HEK293 (cell line): ENCODE results near the gene CPNE4.
A peak's percentile ranks its signal among the peaks of the same experiment; 100 is the strongest.

Source experiments
- CTCF ChIA-PET: fragments of 350-600 bp; formaldehyde crosslinking; extraction: SDS; loops from one replicate; lab custom pipeline; 2021; ENCODE audit warnings: antibody characterized with exemption; lab: Yijun Ruan, JAX
- POLR2A ChIA-PET: fragments of 300-600 bp; formaldehyde crosslinking; extraction: SDS; loops from one replicate; lab custom pipeline; 2020; ENCODE audit warnings: antibody characterized with exemption, inconsistent platforms; lab: Yijun Ruan, JAX
- H3K27ac ChIP-seq: fragments of 200-500 bp; sonication (Bioruptor generic); 2 replicates; pipeline ENCODE4 v1.5.1; 2014; ENCODE audit warnings: low read depth, low read length, control low read depth, inconsistent platforms; ENCODE audit errors: extremely low read depth
- H3K36me3 ChIP-seq, 2 experiments: fragments of 200-500 bp in 1 of 2; sonication (Bioruptor generic) in 1 of 2; 1 replicate in 1 of 2; 2 replicates in 1 of 2; pipeline ENCODE4 v1.5.1; 2014 to 2017; ENCODE audit warnings: inconsistent platforms in 2 of 2, low read length in 2 of 2; ENCODE audit not compliant: control insufficient read depth in 2 of 2, insufficient read depth in 1 of 2
- H3K4me1 ChIP-seq: fragments of 200-500 bp; sonication (Bioruptor generic); 2 replicates; pipeline ENCODE4 v1.5.1; 2014; ENCODE audit warnings: mild to moderate bottlenecking, low read length, inconsistent platforms; ENCODE audit not compliant: control insufficient read depth, insufficient read depth
- H3K4me3 ChIP-seq: 2 replicates; pipeline ENCODE4 v1.5.1; 2011; ENCODE audit warnings: low read depth, mild to moderate bottlenecking, control low read depth, low read length, moderate library complexity
- H3K9me3 ChIP-seq: fragments of 200-500 bp; sonication (Bioruptor generic); 2 replicates; pipeline ENCODE4 v1.5.1; 2014; ENCODE audit warnings: low read depth, low read length, inconsistent platforms; ENCODE audit not compliant: control insufficient read depth, insufficient read depth
- BCL6B ChIP-seq: fragments of 450-650 bp; formaldehyde crosslinking; IDR thresholded peaks from 2 replicates; pipeline ENCODE4 v1.5.1; 2017; ENCODE audit warnings: missing biosample characterization, missing genetic modification characterization
- MZF1 ChIP-seq: fragments of 450-650 bp; formaldehyde crosslinking; IDR thresholded peaks from 2 replicates; pipeline ENCODE4 v1.5.1; 2017; ENCODE audit warnings: missing biosample characterization, missing genetic modification characterization, borderline replicate concordance
- REST ChIP-seq: fragments of 450-650 bp; formaldehyde crosslinking; IDR thresholded peaks from 2 replicates; pipeline ENCODE4 v1.5.1; 2016; ENCODE audit warnings: missing biosample characterization, missing genetic modification characterization
- SCRT1 ChIP-seq: fragments of 450-650 bp; formaldehyde crosslinking; IDR thresholded peaks from 2 replicates; pipeline ENCODE4 v1.5.1; 2016; ENCODE audit warnings: missing biosample characterization, missing genetic modification characterization, borderline replicate concordance
- WT1 ChIP-seq: fragments of 450-650 bp; formaldehyde crosslinking; IDR thresholded peaks from 2 replicates; pipeline ENCODE4 v1.5.1; 2016; ENCODE audit warnings: missing biosample characterization, missing genetic modification characterization
- ZBTB48 ChIP-seq: fragments of 450-650 bp; formaldehyde crosslinking; IDR thresholded peaks from 2 replicates; pipeline ENCODE4 v1.5.1; 2016; ENCODE audit warnings: missing biosample characterization, missing genetic modification characterization
- ZFHX2 ChIP-seq: fragments of 450-650 bp; formaldehyde crosslinking; conservative IDR thresholded peaks from 2 replicates; pipeline ENCODE4 v1.5.1; 2016; ENCODE audit warnings: missing biosample characterization, missing genetic modification characterization
- ZNF302 ChIP-seq: fragments of 450-650 bp; formaldehyde crosslinking; IDR thresholded peaks from 2 replicates; pipeline ENCODE4 v1.5.1; 2016; ENCODE audit warnings: missing biosample characterization, missing genetic modification characterization, low read depth
- ZNF350 ChIP-seq: fragments of 450-650 bp; formaldehyde crosslinking; IDR thresholded peaks from 2 replicates; pipeline ENCODE4 v1.5.0; 2017; ENCODE audit warnings: missing biosample characterization, mild to moderate bottlenecking, missing genetic modification characterization
- ZNF449 ChIP-seq: fragments of 450-650 bp; formaldehyde crosslinking; IDR thresholded peaks from 2 replicates; pipeline ENCODE4 v1.5.1; 2017; ENCODE audit warnings: missing biosample characterization, mild to moderate bottlenecking, missing genetic modification characterization, moderate library complexity
- ZNF513 ChIP-seq: fragments of 450-650 bp; IDR thresholded peaks from 2 replicates; pipeline ENCODE4 v1.5.1; 2018; ENCODE audit warnings: missing biosample characterization, missing genetic modification characterization
- ZNF530 ChIP-seq: fragments of 450-650 bp; formaldehyde crosslinking; IDR thresholded peaks from 2 replicates; pipeline ENCODE4 v1.5.1; 2016; ENCODE audit warnings: low read depth, missing biosample characterization, missing genetic modification characterization
- ZNF549 ChIP-seq: fragments of 450-650 bp; IDR thresholded peaks from 2 replicates; pipeline ENCODE4 v1.5.1; 2018; ENCODE audit warnings: missing biosample characterization, missing genetic modification characterization, mild to moderate bottlenecking, inconsistent platforms, moderate library complexity
- ZNF654 ChIP-seq: fragments of 450-650 bp; formaldehyde crosslinking; IDR thresholded peaks from 2 replicates; pipeline ENCODE4 v1.5.1; 2016; ENCODE audit warnings: low read depth, missing biosample characterization, missing genetic modification characterization
- ZNF768 ChIP-seq: fragments of 450-650 bp; formaldehyde crosslinking; IDR thresholded peaks from 2 replicates; pipeline ENCODE4 v1.5.1; 2018; ENCODE audit warnings: missing biosample characterization, mild to moderate bottlenecking, missing genetic modification characterization
- ZNF792 ChIP-seq: fragments of 450-650 bp; formaldehyde crosslinking; IDR thresholded peaks from 2 replicates; pipeline ENCODE4 v1.5.1; 2016; ENCODE audit warnings: missing biosample characterization, missing genetic modification characterization
- TF ChIP-seq, protein P1 (sequence below): fragments of 450-650 bp; formaldehyde crosslinking; IDR thresholded peaks from 2 replicates; pipeline ENCODE4 v1.5.1; 2016; ENCODE audit warnings: missing biosample characterization, missing genetic modification characterization

CPNE4 gene

GRCh38 chr3:131795390-131796090 lies 239.3 kb downstream of the CPNE4 start (continued):
- TF ChIP-seq REST (tag by site-specific recombination) (no peak), ZNF549 (no peak), ZNF302 (tag by site-specific recombination) (no peak), ZNF449 (no peak), WT1 (peak; percentile 95), ZNF350 (tag by site-specific recombination) (no peak)

DNA sequence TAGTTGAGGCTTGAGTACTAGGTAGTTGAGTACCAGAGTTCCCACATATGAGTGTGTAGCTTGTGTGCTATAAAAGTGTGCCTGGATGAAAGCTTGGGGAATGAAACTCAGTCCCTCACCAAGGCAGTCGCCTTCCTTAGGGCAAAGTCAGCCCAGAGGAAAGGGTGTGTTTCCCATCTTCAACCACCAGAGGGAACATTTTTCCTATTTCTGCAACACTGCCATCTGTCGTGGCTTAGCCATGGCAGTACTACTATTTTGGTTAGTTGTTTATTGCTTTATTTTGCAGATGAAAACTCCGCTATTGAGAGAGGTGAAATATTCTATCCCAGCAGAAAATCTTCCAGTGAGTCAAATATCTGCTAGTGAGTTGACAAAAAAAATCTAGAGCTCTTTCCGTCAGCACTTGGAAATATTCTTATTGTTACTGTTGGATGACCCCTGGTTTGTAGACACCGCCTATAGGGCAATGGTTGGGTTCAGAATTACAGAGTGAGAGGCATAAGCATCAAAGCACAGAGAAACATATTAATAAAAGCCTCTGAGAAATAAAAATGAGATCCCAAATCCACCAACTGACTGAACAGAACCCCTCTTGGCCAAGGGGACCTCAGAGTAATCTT lies 239.9 kb downstream of the CPNE4 start:
- H3K9me3 ChIP-seq, result no peaks in the 10 kb centered on the region
- TF ChIP-seq ZNF654 (tag by site-specific recombination), result peak; percentile 54
- 0 out of 2 replicates have a peak, but pooled peaks have one; percentile 4 for TF ChIP-seq ZBTB48 (tag by site-specific recombination)
- 0 out of 2 replicates have a peak, but pooled peaks have one; percentile 1 for TF ChIP-seq ZNF768
- TF ChIP-seq, protein P1, sequence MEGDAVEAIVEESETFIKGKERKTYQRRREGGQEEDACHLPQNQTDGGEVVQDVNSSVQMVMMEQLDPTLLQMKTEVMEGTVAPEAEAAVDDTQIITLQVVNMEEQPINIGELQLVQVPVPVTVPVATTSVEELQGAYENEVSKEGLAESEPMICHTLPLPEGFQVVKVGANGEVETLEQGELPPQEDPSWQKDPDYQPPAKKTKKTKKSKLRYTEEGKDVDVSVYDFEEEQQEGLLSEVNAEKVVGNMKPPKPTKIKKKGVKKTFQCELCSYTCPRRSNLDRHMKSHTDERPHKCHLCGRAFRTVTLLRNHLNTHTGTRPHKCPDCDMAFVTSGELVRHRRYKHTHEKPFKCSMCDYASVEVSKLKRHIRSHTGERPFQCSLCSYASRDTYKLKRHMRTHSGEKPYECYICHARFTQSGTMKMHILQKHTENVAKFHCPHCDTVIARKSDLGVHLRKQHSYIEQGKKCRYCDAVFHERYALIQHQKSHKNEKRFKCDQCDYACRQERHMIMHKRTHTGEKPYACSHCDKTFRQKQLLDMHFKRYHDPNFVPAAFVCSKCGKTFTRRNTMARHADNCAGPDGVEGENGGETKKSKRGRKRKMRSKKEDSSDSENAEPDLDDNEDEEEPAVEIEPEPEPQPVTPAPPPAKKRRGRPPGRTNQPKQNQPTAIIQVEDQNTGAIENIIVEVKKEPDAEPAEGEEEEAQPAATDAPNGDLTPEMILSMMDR (tag by site-specific recombination), result peak; percentile 70
- TF ChIP-seq ZFHX2 (tag by site-specific recombination), result no peak
- TF ChIP-seq BCL6B (tag by site-specific recombination), result no peak
- no peak overlapping the region; the same call in 1 of the 2 replicates for H3K27ac ChIP-seq
- peaks cover 4% of the 10 kb centered on the region for H3K4me1 ChIP-seq
- ChIA-PET CTCF (interaction anchor here (0.6 to 2.9 kb wide), 30 partner anchors 9 to 1068 kb away, joined by 3 to 32 read pairs (median 4); no protein-coding TSS in a partner anchor), POLR2A (interaction anchor here (1.1 to 1.8 kb wide), 2 partner anchors 234 to 240 kb away, joined by 3 to 5 read pairs; partner anchors contain the start of gene CPNE4)
- H3K36me3 ChIP-seq, result no peaks in the 10 kb centered on the region
- no peak overlapping the region for H3K4me3 ChIP-seq

DNA sequence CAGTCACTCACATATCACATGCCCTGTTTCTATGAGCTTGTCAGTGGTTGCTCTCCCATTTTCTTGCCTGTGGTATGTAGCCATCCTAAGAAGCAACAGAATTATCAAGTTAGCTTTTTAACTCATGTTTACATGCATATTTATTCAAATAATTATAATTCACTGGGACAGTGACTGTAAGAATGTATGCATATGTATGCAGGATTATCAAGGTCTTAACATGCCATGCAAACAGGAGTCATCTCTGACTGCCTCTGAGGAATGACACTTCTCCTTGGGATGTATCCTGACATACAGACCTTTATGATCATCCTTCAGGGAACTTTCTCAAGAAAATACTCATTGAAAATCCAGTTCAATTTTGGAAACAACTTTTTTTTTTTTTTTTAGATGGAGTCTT lies 240.9 kb downstream of the CPNE4 start:
- CTCF ChIA-PET, result interaction anchor here (0.6 to 2.9 kb wide), 11 partner anchors 8 to 539 kb away, joined by 3 to 32 read pairs (median 5); partner anchors contain the start of gene CPNE4

More for the DNA sequence above, 240.9 kb downstream of the CPNE4 start:
- H3K4me3 ChIP-seq, result no peak overlapping the region
- no peaks in the 10 kb centered on the region for H3K36me3 ChIP-seq
- H3K9me3 ChIP-seq, result no peaks in the 10 kb centered on the region
- peaks cover 4% of the 10 kb centered on the region for H3K4me1 ChIP-seq
- POLR2A ChIA-PET, result no interaction called here
- no peak for TF ChIP-seq MZF1
- no peak for TF ChIP-seq SCRT1 (tag by site-specific recombination)
- TF ChIP-seq ZNF513, result no peak
- TF ChIP-seq ZNF792 (tag by site-specific recombination), result no peak
- TF ChIP-seq ZNF530 (tag by site-specific recombination), result no peak
- H3K27ac ChIP-seq, result no peak overlapping the region
